Medulla oblongata (tissue), 1 donor: ENCODE measurements around the gene IGF1R.
"Not testable (repeated sequence)": the region's sequence is repeated elsewhere in the genome, so short reads cannot be mapped to it uniquely, and the experiment has no call there.

ENCODE experiments used
- DNase-seq: peaks from one replicate; pipeline ENCODE4 v3.0.0-alpha.2; 2015; ENCODE audit errors: extremely low spot score

IGF1R gene

GRCh38 chr15:98957655-98958054 is 309.3 kb downstream of the IGF1R start:
- DNase-seq, result no peak

GRCh38 chr15:98958076-98958475 is 309.7 kb downstream of the IGF1R start:
- no peak for DNase-seq

- no peak for DNase-seq
Observed at GRCh38 chr15:98958918-98959639, 310.7 kb downstream of the IGF1R start.

GRCh38 chr15:98959640-98960007 is 311.3 kb downstream of the IGF1R start:
- DNase-seq, result no peak

GRCh38 chr15:98960555-98961050 is 312.3 kb downstream of the IGF1R start:
- no peak for DNase-seq

- DNase-seq, result no peak
Observed at GRCh38 chr15:98963444-98963843, 315.1 kb downstream of the IGF1R start.

- DNase-seq, result no peak
Observed at GRCh38 chr15:98964466-98965133, 316.3 kb downstream of the IGF1R start.

- DNase-seq, result not testable (repeated sequence)
Observed at GRCh38 chr15:98965134-98965491, 316.8 kb downstream of the IGF1R start.

- DNase-seq, result no peak
Observed at GRCh38 chr15:98965597-98965996, 317.3 kb downstream of the IGF1R start.

GRCh38 chr15:98966091-98966787 is 317.9 kb downstream of the IGF1R start:
- DNase-seq, result no peak

GRCh38 chr15:98967096-98967495 is 318.8 kb downstream of the IGF1R start:
- no peak for DNase-seq

GRCh38 chr15:98967916-98968315 is 319.6 kb downstream of the IGF1R start:
- no peak for DNase-seq

GRCh38 chr15:98968576-98968975 is 320.2 kb downstream of the IGF1R start:
- DNase-seq, result no peak

GRCh38 chr15:98969126-98969735 is 320.9 kb downstream of the IGF1R start:
- DNase-seq, result no peak

- DNase-seq, result no peak
Observed at GRCh38 chr15:98970799-98971198, 322.5 kb downstream of the IGF1R start.

- DNase-seq, result no peak
Observed at GRCh38 chr15:98976500-98976899, 328.2 kb downstream of the IGF1R start.

- DNase-seq, result no peak
Observed at GRCh38 chr15:98977441-98977840, 329.1 kb downstream of the IGF1R start.

GRCh38 chr15:98978153-98978552 is 329.8 kb downstream of the IGF1R start:
- no peak for DNase-seq

- no peak for DNase-seq
Observed at GRCh38 chr15:98980899-98981228, 332.5 kb downstream of the IGF1R start.

GRCh38 chr15:98981851-98982722 is 333.7 kb downstream of the IGF1R start:
- no peak for DNase-seq

GRCh38 chr15:98983334-98983733 is 335.0 kb downstream of the IGF1R start:
- DNase-seq, result peak; percentile 31

- DNase-seq, result no peak
Observed at GRCh38 chr15:98986281-98986680, 337.9 kb downstream of the IGF1R start.
